ENCODE data around the gene KDM5D.

Gene KDM5D

GRCh38 chrY:19744381-19745378 is at the start of gene KDM5D:
KDM5D (minus strand) TSS chrY:19744726; CDS start chrY:19744534, 192 bp downstream.
- peak in 1 of 2 donors; percentile 25 for DNase-seq (ENCODE audit: low read depth in 2 of 2)

GRCh38 chrY:19768375-19768774 is 23.8 kb upstream of the KDM5D start:
- DNase-seq (ENCODE audit: low read depth in 2 of 2) = no peak

GRCh38 chrY:19743331-19743730 is 1.2 kb downstream of the KDM5D start:
- no peak for DNase-seq (ENCODE audit: low read depth in 2 of 2)

- no peak for DNase-seq (ENCODE audit: low read depth in 2 of 2)
Observed at GRCh38 chrY:19742153-19742552, 2.4 kb downstream of the KDM5D start.

GRCh38 chrY:19734425-19734824 is 10.1 kb downstream of the KDM5D start:
- no peak for DNase-seq (ENCODE audit: low read depth in 2 of 2)

- DNase-seq (ENCODE audit: low read depth in 2 of 2) = no peak
Observed at GRCh38 chrY:19717950-19718349, 26.6 kb downstream of the KDM5D start.

- DNase-seq (ENCODE audit: low read depth in 2 of 2) = no peak
Observed at GRCh38 chrY:19717146-19717545, 27.4 kb downstream of the KDM5D start.

DNA sequence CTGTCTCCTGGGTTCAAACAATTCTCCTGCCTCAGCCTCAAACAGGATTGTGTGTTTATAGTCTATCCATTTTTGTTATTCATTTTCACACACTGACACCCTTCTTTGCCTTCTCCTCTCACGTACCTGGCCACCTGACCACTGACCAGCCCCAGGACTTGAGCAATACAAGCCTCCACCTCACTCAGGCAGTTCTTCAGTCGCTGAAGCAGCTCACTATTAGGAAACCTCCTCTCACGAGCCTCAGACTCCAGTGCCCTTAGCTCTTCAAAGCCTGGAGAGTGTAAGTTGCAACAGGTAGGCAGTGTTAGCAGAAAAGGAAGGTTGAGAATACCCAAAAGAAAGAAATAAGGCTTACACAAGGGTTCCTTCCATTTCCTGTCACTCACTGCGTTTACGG is 29.3 kb downstream of the KDM5D start:
- DNase-seq (ENCODE audit: low read depth in 2 of 2) = no peak

GRCh38 chrY:19713430-19713829 is 31.1 kb downstream of the KDM5D start:
- DNase-seq (ENCODE audit: low read depth in 2 of 2) = no peak

DNA sequence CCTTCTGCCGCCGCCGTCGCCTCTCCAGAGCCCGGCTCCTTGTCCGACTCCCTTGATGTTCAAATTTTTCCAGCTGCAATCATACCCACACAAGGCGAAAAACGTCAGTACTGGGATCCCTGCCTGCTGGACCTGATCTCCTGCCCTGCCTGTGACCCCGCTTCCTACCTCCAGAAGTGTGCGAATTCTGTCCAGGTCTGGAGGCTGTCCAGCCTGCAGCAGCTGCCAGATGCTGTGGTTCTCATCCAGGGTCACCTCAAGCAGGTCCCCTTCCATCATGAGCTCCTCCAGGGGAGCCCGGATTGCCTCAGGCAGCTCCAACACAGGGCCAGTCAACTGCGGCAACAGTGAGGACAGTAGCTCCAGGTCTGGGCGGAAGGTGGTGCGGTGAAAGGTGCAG is 38.3 kb downstream of the KDM5D start:
- no peak for DNase-seq (ENCODE audit: low read depth in 2 of 2)

DNA sequence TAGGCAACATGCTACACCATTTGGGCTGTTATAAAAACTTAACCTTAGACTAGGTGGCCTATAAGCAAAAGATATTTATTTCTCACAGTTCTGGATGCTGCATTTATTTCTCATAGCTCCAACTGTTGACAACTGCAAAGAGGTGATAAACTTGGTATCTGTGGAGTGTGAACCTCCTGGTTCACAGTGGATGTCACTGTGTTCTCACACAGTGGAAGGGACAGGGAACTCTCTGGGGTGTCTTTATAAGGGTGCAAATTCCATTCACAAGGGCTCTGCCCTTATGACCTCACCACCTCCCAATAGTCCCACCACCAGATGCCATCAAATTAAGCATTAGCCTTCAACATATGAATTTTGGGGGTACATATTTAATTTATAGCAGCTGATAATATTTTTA is 46.0 kb downstream of the KDM5D start:
- no peak for DNase-seq (ENCODE audit: low read depth in 2 of 2)

GRCh38 chrY:19680821-19681220 is 63.7 kb downstream of the KDM5D start:
- no peak for DNase-seq (ENCODE audit: low read depth in 2 of 2)

Measured in stimulated activated CD8-positive, alpha-beta memory T cell treated with anti-CD3 and anti-CD28 coated beads, Interleukin-7, amount 100 ng/mL, for 1 hour (primary cell).